MCF 10A (cell line): ENCODE measurements around the gene ANKRD23. TPM values are rescaled to one million over a fixed set of nuclear protein-coding genes. Genes with fewer than 3 reads are reported as not detected.

Source experiments
- BruUV-seq: library from RNA; stranded (reverse); fragments of 400-500 nt; replicated peaks from 2 replicates; lab custom pipeline; 2021; lab: Mats Ljungman, UMichigan
- CTCF ChIA-PET: fragments of 300-600 bp; sonication (Branson Sonifier 250); formaldehyde crosslinking; extraction: SDS; loops from one replicate; lab custom pipeline; 2021; ENCODE audit warnings: antibody characterized with exemption, inconsistent platforms; lab: Yijun Ruan, JAX
- POLR2A ChIA-PET: fragments of 300-600, 350-650 bp; sonication (Branson Sonifier 250); formaldehyde crosslinking; extraction: SDS; loops from one replicate; lab custom pipeline; 2020; ENCODE audit warnings: antibody characterized with exemption, inconsistent platforms; lab: Yijun Ruan, JAX
- DNase-seq: peaks from one replicate; pipeline ENCODE4 v3.0.0-alpha.2; 2018; ENCODE audit not compliant: unreplicated experiment
- H3K27ac Mint-ChIP-seq: one replicate; pipeline ENCODE4 v1.8.0; 2022; ENCODE audit warnings: mild to moderate bottlenecking, low read depth, mixed read lengths; ENCODE audit not compliant: unreplicated experiment
- H3K27me3 Mint-ChIP-seq: one replicate; pipeline ENCODE4 v1.8.0; 2022; ENCODE audit warnings: mixed read lengths; ENCODE audit not compliant: insufficient read depth, unreplicated experiment
- H3K36me3 Mint-ChIP-seq: one replicate; pipeline ENCODE4 v1.8.0; 2022; ENCODE audit warnings: mild to moderate bottlenecking, moderate library complexity, mixed read lengths; ENCODE audit not compliant: insufficient read depth, unreplicated experiment
- H3K4me1 Mint-ChIP-seq: one replicate; pipeline ENCODE4 v1.8.0; 2022; ENCODE audit warnings: mixed read lengths; ENCODE audit not compliant: insufficient read depth, unreplicated experiment
- H3K4me3 Mint-ChIP-seq: one replicate; pipeline ENCODE4 v1.8.0; 2022; ENCODE audit warnings: mild to moderate bottlenecking, moderate library complexity, mixed read lengths; ENCODE audit not compliant: unreplicated experiment
- H3K9me3 Mint-ChIP-seq: one replicate; pipeline ENCODE4 v1.8.0; 2022; ENCODE audit warnings: mixed read lengths; ENCODE audit not compliant: unreplicated experiment
- CTCF ChIP-seq: fragments of 200-600 bp; IDR thresholded peaks from one replicate; pipeline ENCODE4 v1.8.0; 2022; ENCODE audit warnings: antibody characterized with exemption, mild to moderate bottlenecking; ENCODE audit not compliant: unreplicated experiment
- intact Hi-C: fragments of 100-400 bp; cut with micrococcal nuclease; formaldehyde crosslinking; loops from 2 replicates; pipeline ENCODE4 v1.14.1; 2022
- total RNA-seq: library from RNA; stranded (reverse); gene quantifications from 2 replicates; pipeline ENCODE4 v1.2.3, GENCODE V29; 2022

The ANKRD23 gene
- total RNA-seq, 1 experiment from 2014 or later: 3.4 TPM

- no TSS peak for BruUV-seq
- H3K27ac Mint-ChIP-seq: no peak overlapping the region
- no peaks in the 10 kb centered on the region for H3K9me3 Mint-ChIP-seq
- H3K4me3 Mint-ChIP-seq: no peak overlapping the region
- intact Hi-C loops: no loop called here
- peaks cover 56% of the 10 kb centered on the region for H3K36me3 Mint-ChIP-seq
- no peaks in the 10 kb centered on the region for H3K4me1 Mint-ChIP-seq
- no peak for TF ChIP-seq CTCF
- POLR2A ChIA-PET: interaction anchor here (1.1 to 1.9 kb wide), 2 partner anchors 9 to 10 kb away, joined by 3 to 7 read pairs; partner anchors contain the start of gene ANKRD39
- no peak for DNase-seq
- H3K27me3 Mint-ChIP-seq: no peaks in the 10 kb centered on the region
- CTCF ChIA-PET: interaction anchor here (0.6 to 1.1 kb wide), 4 partner anchors 10 to 103 kb away, joined by 3 to 4 read pairs (median 4); partner anchors contain the start of gene ANKRD39
These were observed 3.8 kb upstream of the ANKRD23 start for GRCh38 chr2:96847586-96847985.

GRCh38 chr2:96846825-96847224, 3.0 kb upstream of the ANKRD23 start:
- peaks cover 48% of the 10 kb centered on the region for H3K36me3 Mint-ChIP-seq
- ChIA-PET POLR2A (interaction anchor here (1.1 kb wide), 1 partner anchor 10 kb away, joined by 3 read pairs; no protein-coding TSS in a partner anchor), CTCF (interaction anchor here (0.6 to 1.1 kb wide), 2 partner anchors 30 to 104 kb away, joined by 3 to 4 read pairs; no protein-coding TSS in a partner anchor)
- intact Hi-C loops: no loop called here
- no peak for DNase-seq
- H3K9me3 Mint-ChIP-seq: no peaks in the 10 kb centered on the region
- H3K4me1 Mint-ChIP-seq: no peaks in the 10 kb centered on the region
- BruUV-seq: no TSS peak
- H3K27me3 Mint-ChIP-seq: no peaks in the 10 kb centered on the region
- no peak overlapping the region for H3K4me3 Mint-ChIP-seq
- no peak for TF ChIP-seq CTCF
- H3K27ac Mint-ChIP-seq: no peak overlapping the region

GRCh38 chr2:96844405-96844808, 586 bp upstream of the ANKRD23 start:
- no peak for DNase-seq
- no peaks in the 10 kb centered on the region for H3K27me3 Mint-ChIP-seq
- H3K9me3 Mint-ChIP-seq: no peaks in the 10 kb centered on the region
- no TSS peak for BruUV-seq
- no peak for TF ChIP-seq CTCF
- ChIA-PET POLR2A (interaction anchor here (0.8 to 0.9 kb wide), 2 partner anchors 11 to 13 kb away, joined by 3 read pairs; no protein-coding TSS in a partner anchor), CTCF (no interaction called here)
- peaks cover 33% of the 10 kb centered on the region for H3K36me3 Mint-ChIP-seq
- H3K27ac Mint-ChIP-seq: no peak overlapping the region
- no peaks in the 10 kb centered on the region for H3K4me1 Mint-ChIP-seq
- intact Hi-C loops: no loop called here
- H3K4me3 Mint-ChIP-seq: no peak overlapping the region

- H3K9me3 Mint-ChIP-seq: no peaks in the 10 kb centered on the region
- peaks cover 24% of the 10 kb centered on the region for H3K36me3 Mint-ChIP-seq
- ChIA-PET POLR2A (interaction anchor here (1.1 to 1.9 kb wide), 2 partner anchors 15 to 18 kb away, joined by 3 to 9 read pairs; partner anchors contain the start of gene ANKRD39), CTCF (interaction anchor here (0.6 to 1.8 kb wide), 3 partner anchors 42 to 198 kb away, joined by 3 to 11 read pairs (median 3); no protein-coding TSS in a partner anchor)
- H3K27me3 Mint-ChIP-seq: no peaks in the 10 kb centered on the region
- no peak for TF ChIP-seq CTCF
- intact Hi-C loops: no loop called here
- no peak for DNase-seq
- BruUV-seq: no TSS peak
- no peak overlapping the region for H3K27ac Mint-ChIP-seq
- H3K4me3 Mint-ChIP-seq: no peak overlapping the region
- H3K4me1 Mint-ChIP-seq: no peaks in the 10 kb centered on the region
These were observed 1.2 kb downstream of the ANKRD23 start for GRCh38 chr2:96842600-96842999.
